LHCN-M2 (cell line): ENCODE measurements around the gene RAB3IL1. TPM values are rescaled to one million over a fixed set of nuclear protein-coding genes. Genes with fewer than 3 reads are reported as not detected.

ENCODE experiments used
- DNase-seq: peaks from one replicate; pipeline ENCODE4 v3.0.0-alpha.2; 2012; ENCODE audit warnings: low read depth
- total RNA-seq: library from RNA; depleted of rRNA; stranded (reverse); fragments of >200 nt; gene quantifications from 2 replicates; pipeline ENCODE4 v1.2.3, GENCODE V29; 2014; rRNA removed

Gene RAB3IL1
- total RNA-seq, 1 experiment from 2014 or later: 2.4 TPM

DNA sequence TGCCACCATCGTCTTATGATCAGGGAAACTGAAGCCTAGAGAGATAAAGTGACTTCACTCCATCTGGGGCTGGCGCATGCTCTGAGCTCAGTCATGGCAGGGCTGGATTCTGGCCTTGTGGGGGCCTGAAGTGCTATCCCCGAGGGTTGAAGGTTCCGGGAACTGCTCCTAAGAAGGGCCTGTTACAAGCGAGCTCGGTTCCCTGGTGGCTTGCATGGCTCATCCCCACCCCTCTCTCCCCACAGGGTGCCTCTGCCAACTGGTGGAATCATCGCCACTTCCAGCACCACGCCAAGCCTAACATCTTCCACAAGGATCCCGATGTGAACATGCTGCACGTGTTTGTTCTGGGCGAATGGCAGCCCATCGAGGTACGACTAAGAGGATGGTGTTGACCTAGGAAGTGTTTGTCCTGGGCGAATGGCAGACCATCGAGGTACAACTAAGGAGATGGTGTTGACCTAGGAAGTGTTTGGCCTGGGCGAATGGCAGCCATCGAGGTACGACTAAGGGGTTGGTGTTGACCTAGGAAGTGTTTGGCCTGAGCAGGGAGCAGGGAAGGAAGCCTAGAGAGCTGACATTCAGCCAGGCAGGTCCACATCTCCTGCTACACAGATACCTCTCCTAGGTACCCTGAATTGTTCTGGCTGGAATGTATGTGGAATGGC lies 69.3 kb downstream of the RAB3IL1 start:
- no peak for DNase-seq

Other genes starting within 250 kb of the RAB3IL1 start
- gene DAGLA, start 237.2 kb downstream of the RAB3IL1 start, total RNA-seq: 3.8 and 4.0 TPM in 2 replicates
- gene MYRF, start 164.9 kb downstream of the RAB3IL1 start, total RNA-seq: 0.17 and 0.26 TPM in 2 replicates
- 46.0 and 58.6 TPM in 2 replicates for gene TMEM258, start 125.0 kb downstream of the RAB3IL1 start, total RNA-seq
- 121 and 129 TPM in 2 replicates for gene FEN1, start 124.7 kb downstream of the RAB3IL1 start, total RNA-seq
- 65.0 and 83.9 TPM in 2 replicates for gene FADS1, start 100.6 kb downstream of the RAB3IL1 start, total RNA-seq
- 37.1 and 45.5 TPM in 2 replicates for gene FADS2, start 89.3 kb downstream of the RAB3IL1 start, total RNA-seq
- 293 and 313 TPM in 2 replicates for gene FADS3, start 26.0 kb downstream of the RAB3IL1 start, total RNA-seq
- gene BEST1, start 32.8 kb upstream of the RAB3IL1 start, total RNA-seq: 3.5 and 7.1 TPM in 2 replicates
- gene FTH1, start 50.1 kb upstream of the RAB3IL1 start, total RNA-seq: 718 and 1,060 TPM in 2 replicates
- 76.5 and 86.6 TPM in 2 replicates for gene INCENP, start 206.4 kb upstream of the RAB3IL1 start, total RNA-seq